Non-pigmented ciliary epithelial cell (primary cell): Measurements from ENCODE around the gene SMYD3.
A peak's percentile ranks its signal among the peaks of the same experiment; 100 is the strongest.
"Not testable (repeated sequence)": the region's sequence is repeated elsewhere in the genome, so short reads cannot be mapped to it uniquely, and the experiment has no call there.

ENCODE experiments used
- DNase-seq: peaks from one replicate; pipeline ENCODE4 v3.0.0-alpha.2; 2010; ENCODE audit warnings: low read depth

SMYD3 gene

GRCh38 chr1:245800901-245801605 is 706.0 kb downstream of the SMYD3 start:
- DNase-seq: no peak

- DNase-seq: no peak
Measured at GRCh38 chr1:245798349-245798711, 708.7 kb downstream of the SMYD3 start.

GRCh38 chr1:245797592-245798348 is 709.3 kb downstream of the SMYD3 start:
- no peak for DNase-seq

GRCh38 chr1:245791410-245792312 is 715.4 kb downstream of the SMYD3 start:
- DNase-seq: no peak

GRCh38 chr1:245790441-245790840 is 716.6 kb downstream of the SMYD3 start:
- no peak for DNase-seq

GRCh38 chr1:245788886-245789285 is 718.2 kb downstream of the SMYD3 start:
- DNase-seq: no peak

- DNase-seq: peak; percentile 87
Measured at GRCh38 chr1:245788269-245788668, 718.8 kb downstream of the SMYD3 start.

- no peak for DNase-seq
Measured at GRCh38 chr1:245786948-245787347, 720.1 kb downstream of the SMYD3 start.

- DNase-seq: no peak
Measured at GRCh38 chr1:245779797-245780755, 727.0 kb downstream of the SMYD3 start.

- DNase-seq: no peak
Measured at GRCh38 chr1:245777752-245778151, 729.3 kb downstream of the SMYD3 start.

- no peak for DNase-seq
Measured at GRCh38 chr1:245776694-245777332, 730.3 kb downstream of the SMYD3 start.

GRCh38 chr1:245776139-245776538 is 730.9 kb downstream of the SMYD3 start:
- DNase-seq: no peak

GRCh38 chr1:245774931-245775330 is 732.1 kb downstream of the SMYD3 start:
- DNase-seq: not testable (repeated sequence)

- DNase-seq: no peak
Measured at GRCh38 chr1:245774196-245774595, 732.9 kb downstream of the SMYD3 start.

GRCh38 chr1:245773344-245773743 is 733.7 kb downstream of the SMYD3 start:
- DNase-seq: no peak

- no peak for DNase-seq
Measured at GRCh38 chr1:245772739-245773138, 734.3 kb downstream of the SMYD3 start.

- DNase-seq: no peak
Measured at GRCh38 chr1:245772325-245772724, 734.8 kb downstream of the SMYD3 start.

GRCh38 chr1:245771511-245772281 is 735.4 kb downstream of the SMYD3 start:
- peak; percentile 81 for DNase-seq

GRCh38 chr1:245770156-245770555 is 736.9 kb downstream of the SMYD3 start:
- DNase-seq: no peak

- DNase-seq: no peak
Measured at GRCh38 chr1:245768596-245768995, 738.5 kb downstream of the SMYD3 start.
